ELF-1 (cell line): ENCODE data around the gene MYL3.

Experiments
- DNase-seq: peaks from one replicate; pipeline ENCODE4 v3.0.0-alpha.2; 2016; ENCODE audit warnings: low read depth, low spot score

Gene MYL3

DNA sequence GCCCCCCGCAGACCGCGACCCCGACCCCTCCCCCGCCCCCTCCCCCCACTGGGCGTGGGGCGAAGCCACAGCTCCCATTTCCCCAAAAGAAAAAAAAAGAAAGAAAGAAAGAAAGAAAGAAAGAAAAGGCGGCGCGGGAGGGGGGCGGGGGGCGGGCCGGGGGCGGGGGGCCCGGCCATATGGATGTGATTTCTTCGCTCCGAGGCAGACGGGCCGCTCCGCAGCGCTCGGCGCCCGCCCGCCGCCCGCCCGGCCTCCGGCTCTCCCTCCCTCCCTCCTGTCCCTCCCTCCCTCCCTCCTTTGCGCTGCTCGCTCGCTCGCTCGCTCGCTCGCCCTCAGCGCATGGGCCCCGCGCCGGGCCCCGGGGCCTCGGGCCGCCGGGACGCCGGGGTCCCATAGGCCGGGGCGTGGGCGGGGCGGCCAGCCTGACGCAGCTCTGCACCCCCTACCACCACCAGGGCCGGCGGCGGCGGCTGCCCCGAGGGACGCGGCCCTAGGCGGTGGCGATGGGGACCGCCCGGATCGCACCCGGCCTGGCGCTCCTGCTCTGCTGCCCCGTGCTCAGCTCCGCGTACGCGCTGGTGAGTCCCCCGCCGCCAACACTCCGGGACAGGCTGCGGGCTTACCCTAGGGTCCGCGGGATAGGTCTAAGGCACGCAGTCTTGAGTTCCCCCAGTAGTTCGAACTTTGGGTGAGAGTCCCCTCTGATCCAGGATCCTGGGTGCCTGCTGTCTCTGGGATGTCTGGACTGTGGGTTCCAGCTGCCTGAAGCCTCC is 20.0 kb upstream of the MYL3 start:
- DNase-seq: no peak

DNA sequence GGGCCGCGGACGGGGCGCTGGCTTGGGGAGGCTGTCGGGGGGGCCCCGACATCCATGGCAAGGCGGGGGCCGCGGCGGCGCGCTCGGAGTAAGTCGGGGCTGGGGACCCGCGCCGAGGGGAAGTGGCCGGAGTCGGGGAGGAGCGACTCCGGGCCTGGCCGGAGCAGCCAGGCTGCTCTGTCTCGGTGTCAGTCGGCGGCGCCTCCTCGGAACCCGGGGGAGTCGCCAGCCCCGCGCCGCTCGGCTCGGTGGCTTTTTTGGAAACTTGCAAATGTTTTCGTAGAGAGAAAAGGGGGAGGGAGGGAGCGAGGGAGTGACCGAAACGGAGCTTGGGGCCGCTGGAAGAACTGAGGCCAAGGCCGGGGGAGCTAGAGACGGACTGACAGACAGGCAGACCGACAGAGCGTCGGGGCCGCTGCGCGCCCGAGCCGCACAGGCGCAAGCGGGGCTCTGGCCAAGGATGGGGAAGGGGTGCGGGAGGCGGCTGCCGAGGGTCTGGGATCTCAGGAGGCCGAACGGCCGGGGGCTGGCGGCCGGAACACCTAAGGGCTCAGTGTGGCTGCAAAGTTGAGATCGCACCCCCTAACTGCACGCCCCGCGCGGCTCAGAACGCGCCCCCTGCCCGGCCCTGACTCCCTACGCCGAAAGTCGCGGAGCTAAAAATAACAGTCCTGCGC is 19.3 kb upstream of the MYL3 start:
- DNase-seq: peak; percentile 76

DNA sequence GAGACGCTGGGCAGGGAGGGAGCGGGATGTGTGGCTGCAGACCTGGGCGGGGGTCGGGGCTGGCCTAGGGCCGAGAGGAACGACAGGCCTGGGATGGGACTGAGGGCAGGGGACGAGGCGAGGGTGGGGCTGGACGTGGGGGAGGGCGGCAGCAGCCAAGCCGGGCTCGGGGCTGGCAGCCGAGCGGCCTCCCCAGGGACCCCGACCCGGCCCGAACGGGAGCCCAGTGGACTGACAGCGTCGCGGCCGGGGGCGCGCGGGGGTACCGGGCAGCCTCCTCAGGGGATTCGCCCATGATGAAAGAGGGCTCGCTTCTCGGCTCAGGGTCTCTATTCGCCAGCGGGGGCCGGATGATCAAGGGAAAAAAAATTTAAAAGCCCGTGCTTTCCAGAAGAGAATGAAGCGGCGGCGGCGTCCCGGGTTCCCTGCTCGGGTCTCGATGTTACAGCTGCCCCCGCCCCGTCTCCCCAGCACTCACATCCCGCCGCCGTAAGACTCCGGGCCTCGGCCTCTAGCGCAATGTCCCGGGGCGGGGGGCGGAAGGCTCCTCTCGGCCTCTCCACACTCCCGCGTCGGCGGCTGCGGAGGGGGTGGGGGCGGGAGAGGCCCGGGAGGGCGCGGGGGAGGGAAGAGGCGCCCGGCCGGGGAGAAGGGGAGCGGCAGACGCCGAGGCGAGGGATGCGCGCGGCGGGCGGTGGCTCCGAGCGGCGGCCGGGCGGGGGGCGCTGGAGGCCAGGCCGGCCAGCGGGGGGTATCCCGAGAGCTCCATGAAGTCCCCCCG is 18.5 kb upstream of the MYL3 start:
- DNase-seq: peak; percentile 51

DNA sequence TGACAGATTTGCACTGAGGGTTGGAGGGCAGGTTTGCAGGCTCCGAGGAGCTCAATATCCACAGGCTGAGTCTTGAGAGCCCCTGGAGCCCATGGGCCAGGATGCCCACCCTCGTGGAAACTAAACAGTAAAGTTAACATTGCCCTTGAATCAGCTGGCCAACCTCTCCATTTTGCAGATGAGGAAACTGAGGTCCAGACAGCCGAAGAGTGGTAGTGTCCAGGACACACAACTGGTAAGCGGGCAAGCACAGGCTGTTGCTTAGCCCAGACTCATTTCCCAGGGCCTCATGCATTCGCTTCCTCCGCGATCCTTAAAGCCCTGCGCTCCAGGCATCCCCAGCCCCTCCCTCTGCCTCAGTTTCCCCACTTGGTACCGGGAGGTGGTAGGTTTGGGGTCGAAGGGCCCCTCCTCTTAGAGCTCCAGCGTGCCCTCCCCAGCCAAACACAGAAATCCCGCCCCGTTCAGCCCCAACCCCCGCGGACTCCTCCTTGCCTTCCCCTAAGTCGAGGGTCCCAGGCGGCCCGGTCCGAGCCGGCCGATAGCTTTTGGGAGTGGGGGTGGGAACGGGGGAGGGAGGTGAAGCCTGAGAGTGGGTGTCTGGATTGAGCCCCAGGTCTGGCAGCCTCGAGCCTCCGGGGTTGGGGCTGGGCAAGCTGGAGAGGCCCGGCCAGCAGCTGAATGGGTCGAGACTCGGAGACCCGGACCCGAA is 17.8 kb upstream of the MYL3 start:
- DNase-seq: no peak

- DNase-seq: peak; percentile 96
Measured at GRCh38 chr3:46878781-46879436, 15.7 kb upstream of the MYL3 start.

DNA sequence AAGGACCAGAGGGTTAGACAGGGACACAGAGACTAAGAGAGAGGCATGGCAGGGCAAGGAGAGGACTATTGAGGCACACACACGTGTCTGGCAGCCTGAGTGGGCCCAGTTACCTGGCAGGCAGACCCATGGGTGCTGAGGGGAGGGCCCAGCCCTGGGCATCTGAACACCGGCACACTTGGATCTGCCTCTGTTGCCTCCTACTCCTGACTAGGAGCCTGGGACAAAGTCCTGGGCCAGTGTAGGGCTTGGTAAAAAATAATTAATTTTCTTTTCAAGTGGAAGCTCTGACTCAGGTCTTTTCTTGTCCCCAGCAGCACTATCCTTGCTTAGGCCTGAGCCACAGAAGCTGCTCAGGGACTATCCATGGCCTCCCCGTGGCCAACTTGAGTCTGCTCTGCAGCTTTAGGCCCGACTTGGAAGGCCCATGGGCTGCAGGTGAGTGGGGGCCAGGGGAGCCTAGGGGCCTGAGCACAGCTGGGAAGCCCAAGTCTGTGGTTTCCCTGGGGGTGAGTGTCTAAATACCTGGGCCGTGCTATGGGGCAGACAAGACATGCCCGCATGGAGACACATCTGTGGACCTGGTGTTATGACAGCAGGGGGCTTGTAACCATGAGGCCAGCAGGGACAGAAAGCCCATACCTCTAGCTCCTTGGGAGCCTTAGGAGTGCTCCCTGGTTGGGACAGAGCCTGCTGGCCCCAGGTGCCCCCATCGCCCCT is 14.3 kb upstream of the MYL3 start, which contains the start of gene PTH1R:
TSS of gene PTH1R (plus strand) at position 316 of the 720 bp plus-strand sequence. CDS start 5,839 bp downstream, outside the sequence.
- DNase-seq: no peak

DNA sequence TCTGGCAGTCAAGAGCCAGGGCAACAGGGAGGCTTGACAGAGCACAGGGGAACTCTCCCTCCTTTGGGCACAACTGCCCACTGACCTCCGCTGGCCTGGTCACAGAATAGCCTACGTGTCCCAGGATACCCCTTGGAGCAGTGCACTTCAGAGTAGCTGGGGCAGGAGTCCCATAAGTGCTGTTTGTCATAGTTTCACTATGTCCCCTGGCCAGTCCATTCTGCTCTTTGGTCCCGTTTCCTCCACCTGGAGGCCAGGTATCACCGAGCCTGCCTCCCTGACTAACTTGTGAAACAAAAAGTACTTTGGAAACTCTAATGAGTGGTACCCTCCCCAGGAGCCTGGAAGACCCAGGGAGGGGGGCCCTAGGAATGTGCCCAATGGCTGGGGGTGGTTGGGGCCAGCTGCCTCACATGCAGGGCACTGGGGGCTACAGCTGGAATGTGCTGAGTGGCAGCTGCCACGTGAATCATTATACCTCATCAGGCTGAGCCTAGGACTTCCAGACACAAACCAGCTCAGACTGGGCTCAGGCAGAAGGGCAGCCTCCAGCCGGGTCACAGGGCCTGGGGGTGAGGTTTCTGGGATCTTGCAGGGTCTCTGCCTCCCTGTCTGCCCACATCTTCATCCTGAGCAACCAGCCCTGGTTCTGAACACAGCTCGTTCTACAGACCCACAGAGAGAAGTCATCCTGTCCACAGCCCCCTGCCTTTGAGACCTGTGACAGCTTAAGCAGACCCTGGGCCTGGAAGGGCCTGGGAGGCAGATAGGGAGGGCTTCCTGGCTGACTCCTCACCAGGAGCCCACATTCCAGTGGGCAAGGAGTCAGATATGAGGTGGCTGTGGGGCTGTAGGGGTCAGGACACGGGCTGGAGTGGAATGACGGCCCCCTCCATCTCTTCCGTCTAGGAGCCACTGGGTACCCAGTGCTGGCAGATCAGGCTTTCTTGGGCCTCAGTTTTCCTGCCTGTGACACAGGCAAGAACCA is 13.4 kb upstream of the MYL3 start:
- peak; percentile 64 for DNase-seq

DNA sequence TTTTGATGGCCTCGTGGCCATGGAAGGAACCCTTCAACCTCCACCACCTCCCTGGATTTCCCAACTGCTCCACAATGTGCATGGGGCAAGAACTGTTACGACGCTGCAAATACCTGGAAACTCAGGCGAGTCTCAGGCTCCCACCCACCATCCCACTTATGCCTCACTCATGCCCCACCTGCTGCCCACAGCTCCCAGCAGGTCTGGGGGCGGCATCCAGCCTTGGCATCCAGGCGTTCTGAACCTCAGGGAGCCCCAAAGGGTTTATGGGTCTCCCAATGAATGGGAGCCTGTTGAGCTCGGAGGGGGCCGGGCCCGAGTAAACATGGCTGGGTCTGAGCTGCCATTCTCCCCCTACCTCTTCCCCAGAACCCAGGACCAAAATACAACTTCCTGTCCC is 12.3 kb upstream of the MYL3 start:
- no peak for DNase-seq

- no peak for DNase-seq
Measured at GRCh38 chr3:46874430-46874829, 11.2 kb upstream of the MYL3 start.

- no peak for DNase-seq
Measured at GRCh38 chr3:46873521-46873920, 10.3 kb upstream of the MYL3 start.

DNA sequence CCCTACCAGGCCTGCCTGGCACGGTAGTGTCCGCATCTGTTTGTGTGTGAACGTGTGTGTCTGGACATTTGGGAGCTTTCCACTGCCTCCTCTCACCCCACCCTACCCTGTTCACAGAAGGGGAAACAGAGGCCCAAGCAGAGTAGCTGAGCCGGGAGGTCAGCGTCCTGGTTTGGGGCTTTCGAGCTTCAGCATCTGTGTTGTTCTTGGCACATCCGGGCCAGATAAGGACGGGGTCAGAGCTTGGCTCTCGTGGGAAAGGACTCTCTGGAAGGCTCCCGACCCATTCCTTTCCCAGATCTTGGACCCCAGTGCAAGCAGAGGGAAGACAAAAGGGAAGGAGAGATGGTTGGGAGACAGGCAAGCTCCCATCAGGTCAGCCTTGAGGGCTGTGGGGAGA is 8.0 kb upstream of the MYL3 start:
- DNase-seq: no peak

- DNase-seq: no peak
Measured at GRCh38 chr3:46870651-46871050, 7.4 kb upstream of the MYL3 start.

GRCh38 chr3:46869440-46869839 is 6.2 kb upstream of the MYL3 start:
- DNase-seq: no peak

DNA sequence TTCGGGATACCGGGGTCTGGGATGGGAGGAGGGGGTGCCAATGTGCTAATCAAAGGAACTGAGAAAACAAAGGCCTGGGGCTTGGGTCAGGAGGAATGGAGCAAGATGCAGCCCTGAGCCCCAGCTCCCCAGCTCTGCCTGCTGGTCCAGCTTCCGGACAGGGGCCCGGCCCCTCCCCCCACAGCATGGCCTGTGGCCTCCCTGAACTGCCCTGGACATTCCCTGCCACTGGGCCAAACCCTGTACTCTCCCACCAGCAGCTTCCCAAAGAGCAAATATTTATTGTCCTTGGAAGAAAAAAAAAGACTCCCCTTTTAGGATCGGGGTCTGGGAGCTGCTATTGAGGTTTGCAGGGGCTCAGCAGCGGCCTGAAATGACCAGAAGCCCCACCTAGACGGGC is 5.7 kb upstream of the MYL3 start:
- DNase-seq: no peak

- DNase-seq: no peak
Measured at GRCh38 chr3:46868287-46868686, 5.0 kb upstream of the MYL3 start.

- no peak for DNase-seq
Measured at GRCh38 chr3:46867550-46867898, 4.3 kb upstream of the MYL3 start.

DNA sequence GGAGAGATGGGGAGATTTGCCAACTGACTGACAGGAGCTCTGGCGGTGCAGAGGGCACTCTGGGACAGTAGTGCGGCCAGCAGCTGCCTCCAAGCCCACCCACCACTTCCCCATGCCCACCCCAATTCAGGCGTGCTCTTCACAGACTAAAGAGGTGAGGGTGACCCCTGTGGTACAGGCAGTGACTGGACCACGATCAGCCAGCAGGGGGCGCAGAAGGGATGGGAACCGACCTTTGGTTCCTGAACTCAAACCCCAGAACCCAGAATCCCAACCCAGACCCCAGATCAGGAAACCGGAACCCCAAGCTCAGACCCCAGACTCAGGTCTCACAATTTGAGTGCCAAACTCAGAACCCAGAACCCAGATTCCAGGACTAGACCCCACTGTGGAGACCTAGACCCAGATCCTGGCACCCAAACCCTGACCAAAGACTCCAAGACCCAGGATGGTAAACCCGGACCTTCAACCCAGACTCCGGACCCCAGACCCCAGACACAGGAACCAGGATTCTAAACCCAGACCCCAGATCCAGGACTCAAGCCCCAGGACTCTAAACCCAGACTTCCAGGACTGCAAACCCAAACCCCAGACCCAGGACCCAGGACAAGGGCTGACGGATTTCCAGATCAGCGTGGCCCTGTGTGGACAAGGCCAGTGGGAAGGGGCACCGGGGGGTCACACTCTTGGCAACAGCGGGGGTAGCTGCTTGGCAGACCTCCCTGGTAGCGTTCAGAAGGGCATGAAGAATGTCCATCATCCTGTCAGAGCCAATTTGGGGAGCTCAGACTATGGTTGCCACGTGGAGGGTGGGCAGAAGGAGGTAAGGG is 3.7 kb upstream of the MYL3 start:
- DNase-seq: peak; percentile 75

GRCh38 chr3:46866032-46866595 is 2.9 kb upstream of the MYL3 start:
- DNase-seq: no peak
